Measurements from ENCODE around the gene KCND3. TPM values are rescaled to one million over a fixed set of nuclear protein-coding genes. Genes with fewer than 3 reads are reported as not detected.

Gene KCND3
- polyA plus RNA-seq, 1 donor (not counting 4 experiments of a cell fraction or from before 2014, with no cell fraction given): 0.21 TPM

DNA sequence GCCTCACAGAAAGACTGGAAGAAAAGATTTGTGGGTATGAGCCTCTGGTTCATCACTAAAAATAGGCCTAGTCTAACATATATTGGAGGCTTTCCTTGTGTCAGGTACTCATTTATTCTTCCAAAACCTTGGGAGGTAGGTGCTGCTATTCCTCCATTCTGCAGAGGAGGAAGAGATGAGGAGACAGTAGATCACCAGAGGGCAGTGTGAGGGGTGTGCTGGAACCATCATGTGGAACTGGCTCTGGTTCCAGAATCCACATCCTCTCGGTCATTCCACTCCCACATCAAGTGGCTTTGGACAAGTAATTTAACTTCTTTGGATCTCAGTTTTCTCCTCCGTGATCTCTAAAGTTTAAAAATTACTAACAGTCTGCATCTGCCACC, 242.9 kb downstream of the KCND3 start:
- FAIRE-seq: no peak
- H3K4me1 ChIP-seq (ENCODE audit: control insufficient read depth, extremely low read depth, insufficient read depth, low read length): no peaks in the 10 kb centered on the region
- no peak overlapping the region for H2AFZ ChIP-seq (ENCODE audit: control insufficient read depth, low read length)
- no peak for DNase-seq (ENCODE audit: low read depth, low spot score)
- peaks cover 1% of the 10 kb centered on the region for H3K27me3 ChIP-seq (ENCODE audit: control insufficient read depth, extremely low read depth, insufficient read depth, low read length)
- no peaks in the 10 kb centered on the region for H3K36me3 ChIP-seq (ENCODE audit: control insufficient read depth in 2 of 2, extremely low read depth in 1 of 2, insufficient read depth in 2 of 2, low read length in 2 of 2)
- no peak for TF ChIP-seq EZH2 (IDR thresholded peaks at IDR 0.05; ENCODE audit: low read length)
- peak in 1 of 3 experiments; percentile 30 for TF ChIP-seq CTCF (optimal IDR thresholded peaks at IDR 0.05 in 1 of 3, IDR thresholded peaks at IDR 0.05 in 1 of 3, conservative IDR thresholded peaks at IDR 0.05 in 1 of 3; ENCODE audit: extremely low read depth in 1 of 3, insufficient read depth in 2 of 3, low read length in 3 of 3)
- H4K20me1 ChIP-seq (ENCODE audit: control insufficient read depth, extremely low read depth, insufficient read depth, low read length): no peaks in the 10 kb centered on the region
- H3K4me2 ChIP-seq (ENCODE audit: control insufficient read depth, extremely low read depth, insufficient read depth, low read depth, low read length): no peak overlapping the region
- H3K9ac ChIP-seq (ENCODE audit: control insufficient read depth, extremely low read depth, insufficient read depth, low read length): no peak overlapping the region
- dilution Hi-C loops (cut with MboI; ENCODE audit: extremely low pct_ligation_motif_present, low sequenced_read_pairs): no loop called here
- no peak overlapping the region for H3K4me3 ChIP-seq (ENCODE audit: control insufficient read depth in 2 of 3, extremely low read depth in 1 of 3, insufficient read depth in 2 of 3, low read depth in 1 of 3, low read length in 3 of 3)
- H3K9me3 ChIP-seq (ENCODE audit: control insufficient read depth, low read depth, low read length): no peaks in the 10 kb centered on the region
- H3K9me1 ChIP-seq (ENCODE audit: control insufficient read depth, extremely low read depth, insufficient read depth, low read length): no peaks in the 10 kb centered on the region
- no peaks in the 10 kb centered on the region for H3K79me2 ChIP-seq (ENCODE audit: control insufficient read depth, insufficient read depth, low read length)
- H3K27ac ChIP-seq (ENCODE audit: control insufficient read depth, insufficient read depth, low read length): no peak overlapping the region

DNA sequence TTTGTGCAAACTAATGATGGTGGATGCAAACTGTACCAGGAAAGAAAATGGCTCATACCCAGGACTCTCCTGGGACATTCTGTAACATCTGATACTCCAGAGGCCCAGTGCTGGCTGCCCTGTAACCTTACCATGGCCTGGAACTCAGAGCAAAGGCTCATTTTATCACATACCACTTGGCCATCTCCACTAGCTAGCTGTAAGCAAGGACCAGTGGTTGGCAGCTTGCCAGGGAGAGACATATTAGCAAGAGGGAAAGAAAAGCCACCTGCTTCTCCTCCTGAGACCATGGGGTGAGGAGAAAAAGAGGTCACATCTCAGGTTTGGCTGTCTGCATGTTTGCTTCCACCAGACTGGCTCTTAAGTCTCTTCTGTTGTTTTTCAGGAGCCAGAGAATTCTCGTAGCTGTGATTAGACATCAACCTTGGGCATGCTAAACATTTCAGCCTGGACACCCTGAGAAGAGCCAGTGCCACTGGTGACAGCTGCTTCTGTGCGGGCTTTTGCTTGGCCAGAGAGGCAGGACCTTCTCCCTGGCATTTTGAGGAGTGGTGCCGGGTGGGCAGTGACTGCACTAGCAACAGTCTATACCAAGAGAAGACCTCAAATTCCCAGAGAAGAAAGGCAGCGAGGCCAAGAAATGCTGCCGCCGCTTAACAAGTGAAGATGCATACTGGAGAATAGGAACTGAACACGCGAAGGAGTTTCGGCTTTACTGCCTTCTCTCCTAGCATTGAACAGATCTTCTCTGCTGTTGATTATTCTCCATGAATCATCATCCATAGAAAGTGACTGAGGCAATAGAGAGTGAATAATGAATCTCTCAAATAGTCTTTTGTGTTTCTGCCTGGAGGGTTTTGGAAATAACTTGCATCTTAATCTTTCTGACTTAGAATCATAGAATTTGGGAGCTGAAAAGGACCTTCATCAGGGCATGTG, 243.5 kb downstream of the KCND3 start:
- H3K4me1 ChIP-seq (ENCODE audit: control insufficient read depth, extremely low read depth, insufficient read depth, low read length): no peaks in the 10 kb centered on the region
- TF ChIP-seq CTCF (optimal IDR thresholded peaks at IDR 0.05 in 1 of 3, IDR thresholded peaks at IDR 0.05 in 1 of 3, conservative IDR thresholded peaks at IDR 0.05 in 1 of 3; ENCODE audit: extremely low read depth in 1 of 3, insufficient read depth in 2 of 3, low read length in 3 of 3) (no peak), EZH2 (IDR thresholded peaks at IDR 0.05; ENCODE audit: low read length) (no peak)
- DNase-seq (ENCODE audit: low read depth, low spot score) (no peak), FAIRE-seq (no peak)
- dilution Hi-C loops (cut with MboI; ENCODE audit: extremely low pct_ligation_motif_present, low sequenced_read_pairs): no loop called here
- no peak overlapping the region for H3K27ac ChIP-seq (ENCODE audit: control insufficient read depth, insufficient read depth, low read length)
- no peaks in the 10 kb centered on the region for H3K79me2 ChIP-seq (ENCODE audit: control insufficient read depth, insufficient read depth, low read length)
- no peak overlapping the region for H3K9ac ChIP-seq (ENCODE audit: control insufficient read depth, extremely low read depth, insufficient read depth, low read length)
- no peak overlapping the region for H2AFZ ChIP-seq (ENCODE audit: control insufficient read depth, low read length)
- no peak overlapping the region for H3K4me2 ChIP-seq (ENCODE audit: control insufficient read depth, extremely low read depth, insufficient read depth, low read depth, low read length)
- no peaks in the 10 kb centered on the region for H3K36me3 ChIP-seq (ENCODE audit: control insufficient read depth in 2 of 2, extremely low read depth in 1 of 2, insufficient read depth in 2 of 2, low read length in 2 of 2)
- H3K9me3 ChIP-seq (ENCODE audit: control insufficient read depth, low read depth, low read length): no peaks in the 10 kb centered on the region
- peaks cover 8% of the 10 kb centered on the region for H3K27me3 ChIP-seq (ENCODE audit: control insufficient read depth, extremely low read depth, insufficient read depth, low read length)
- H3K9me1 ChIP-seq (ENCODE audit: control insufficient read depth, extremely low read depth, insufficient read depth, low read length): no peaks in the 10 kb centered on the region
- no peak overlapping the region for H3K4me3 ChIP-seq (ENCODE audit: control insufficient read depth in 2 of 3, extremely low read depth in 1 of 3, insufficient read depth in 2 of 3, low read depth in 1 of 3, low read length in 3 of 3)
- no peaks in the 10 kb centered on the region for H4K20me1 ChIP-seq (ENCODE audit: control insufficient read depth, extremely low read depth, insufficient read depth, low read length)

Data from keratinocyte (primary cell).